Fibroblast of pulmonary artery (primary cell): ENCODE results near the gene MYDGF.

Experiments
- DNase-seq: peaks from one replicate; pipeline ENCODE4 v3.0.0-alpha.2; 2010; ENCODE audit warnings: low read depth
- H3K4me3 ChIP-seq: replicated peaks from 2 replicates; pipeline ENCODE4 v1.5.1; 2011; ENCODE audit warnings: low read depth, mild to moderate bottlenecking, control low read depth, low read length, moderate library complexity
- TF ChIP-seq, protein P1 (sequence below): IDR thresholded peaks from 2 replicates; pipeline ENCODE4 v1.5.1; 2011; ENCODE audit warnings: mild to moderate bottlenecking, control low read depth, low read length, inconsistent platforms; ENCODE audit errors: missing control alignments

The MYDGF gene

DNA sequence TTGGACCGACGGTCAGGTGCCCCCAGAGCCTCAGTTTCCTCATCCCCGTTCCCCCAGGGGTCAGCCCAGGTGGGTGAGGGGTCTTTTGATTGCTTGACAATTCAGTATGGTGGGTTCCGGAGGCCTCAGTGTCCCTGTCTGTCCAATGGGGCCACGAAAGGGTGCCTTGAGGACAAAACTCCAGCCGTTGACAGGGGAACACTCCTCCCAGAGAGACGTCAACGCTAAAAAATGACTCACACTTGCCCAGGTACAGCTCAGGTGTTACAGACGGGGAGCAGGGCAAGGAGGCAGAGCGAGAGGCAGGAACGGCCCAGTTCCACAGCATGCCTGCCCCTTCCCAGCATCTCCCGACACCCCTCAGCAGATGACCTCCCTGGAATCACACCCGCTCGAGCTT lies 29.0 kb downstream of the MYDGF start:
- no peak for DNase-seq
- peak overlapping the region; percentile 95 for H3K4me3 ChIP-seq
- TF ChIP-seq, protein P1, sequence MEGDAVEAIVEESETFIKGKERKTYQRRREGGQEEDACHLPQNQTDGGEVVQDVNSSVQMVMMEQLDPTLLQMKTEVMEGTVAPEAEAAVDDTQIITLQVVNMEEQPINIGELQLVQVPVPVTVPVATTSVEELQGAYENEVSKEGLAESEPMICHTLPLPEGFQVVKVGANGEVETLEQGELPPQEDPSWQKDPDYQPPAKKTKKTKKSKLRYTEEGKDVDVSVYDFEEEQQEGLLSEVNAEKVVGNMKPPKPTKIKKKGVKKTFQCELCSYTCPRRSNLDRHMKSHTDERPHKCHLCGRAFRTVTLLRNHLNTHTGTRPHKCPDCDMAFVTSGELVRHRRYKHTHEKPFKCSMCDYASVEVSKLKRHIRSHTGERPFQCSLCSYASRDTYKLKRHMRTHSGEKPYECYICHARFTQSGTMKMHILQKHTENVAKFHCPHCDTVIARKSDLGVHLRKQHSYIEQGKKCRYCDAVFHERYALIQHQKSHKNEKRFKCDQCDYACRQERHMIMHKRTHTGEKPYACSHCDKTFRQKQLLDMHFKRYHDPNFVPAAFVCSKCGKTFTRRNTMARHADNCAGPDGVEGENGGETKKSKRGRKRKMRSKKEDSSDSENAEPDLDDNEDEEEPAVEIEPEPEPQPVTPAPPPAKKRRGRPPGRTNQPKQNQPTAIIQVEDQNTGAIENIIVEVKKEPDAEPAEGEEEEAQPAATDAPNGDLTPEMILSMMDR = no peak

DNA sequence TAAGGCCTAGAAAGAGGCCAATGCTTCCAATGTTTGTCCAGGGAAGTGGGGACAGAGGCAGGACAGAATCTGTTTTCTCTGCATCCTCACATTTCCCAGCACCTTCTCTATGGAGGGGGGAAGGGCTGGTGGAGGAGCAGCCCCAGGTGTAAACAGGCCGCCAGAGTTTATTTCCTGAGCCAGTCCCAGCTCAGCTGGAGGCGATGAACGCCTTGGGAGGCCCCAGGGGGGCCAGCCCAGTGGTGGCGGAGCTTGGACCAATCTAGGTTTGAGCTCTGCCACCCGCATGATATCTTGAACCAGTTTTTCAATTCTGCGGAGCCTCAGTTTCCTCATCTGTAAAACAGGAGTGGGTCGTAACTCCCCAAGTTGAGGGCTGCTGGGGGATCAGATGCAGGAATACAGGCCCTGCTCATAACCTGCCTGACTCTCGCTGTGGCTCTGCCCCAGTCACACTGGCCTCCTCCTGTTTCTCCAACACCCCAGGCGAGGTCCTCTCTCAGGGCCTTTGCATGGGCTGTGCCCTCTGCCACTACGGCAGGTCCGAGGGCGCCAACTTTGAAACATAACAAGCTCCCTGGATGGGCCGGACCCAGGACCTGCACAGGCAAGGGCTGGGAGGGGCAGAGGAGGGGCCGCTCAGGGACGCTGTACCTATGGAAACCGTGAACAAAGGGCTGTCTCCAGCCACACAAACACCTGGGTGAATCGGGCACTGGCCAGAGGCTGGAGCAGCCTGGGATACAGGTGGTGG lies 29.7 kb downstream of the MYDGF start:
- H3K4me3 ChIP-seq = peak overlapping the region; percentile 95
- no peak for DNase-seq
- TF ChIP-seq, protein P1 = no peak

DNA sequence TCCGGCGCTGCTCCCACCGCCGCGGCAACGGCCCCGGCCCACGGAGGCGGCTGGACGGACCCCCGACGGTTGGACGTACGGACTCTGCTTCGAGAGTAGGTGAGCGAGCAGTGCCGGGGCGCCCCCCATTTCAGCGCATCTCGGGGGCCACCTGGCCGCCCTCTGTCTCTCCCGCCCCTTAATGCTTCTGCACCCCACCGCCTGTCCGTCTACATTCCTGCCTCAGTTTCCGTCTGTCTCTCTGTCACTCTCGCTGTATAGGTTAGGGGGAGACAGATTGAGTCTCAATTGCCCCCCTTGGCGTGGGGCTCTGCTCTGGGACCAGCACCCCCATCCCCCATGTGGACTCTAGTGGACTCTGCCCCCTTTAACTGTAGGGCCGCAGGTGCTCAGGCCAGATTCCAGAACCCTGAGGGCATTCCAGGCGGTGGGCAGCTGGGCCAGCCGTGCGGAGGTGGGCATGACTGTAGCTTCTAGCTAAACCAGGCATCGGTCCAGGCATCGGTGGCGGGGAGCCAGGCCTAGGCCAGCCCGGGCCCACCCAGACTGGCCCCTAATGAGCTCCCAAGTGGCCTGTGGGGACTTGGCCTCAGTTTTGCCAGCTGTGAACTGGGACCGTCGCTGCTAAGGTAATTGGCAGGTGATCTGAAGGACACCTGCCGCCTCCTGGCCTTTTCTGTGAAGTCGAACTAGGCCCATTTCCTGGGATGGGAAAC lies 30.5 kb downstream of the MYDGF start:
- DNase-seq = no peak
- TF ChIP-seq, protein P1 = no peak
- peak overlapping the region; percentile 95 for H3K4me3 ChIP-seq

DNA sequence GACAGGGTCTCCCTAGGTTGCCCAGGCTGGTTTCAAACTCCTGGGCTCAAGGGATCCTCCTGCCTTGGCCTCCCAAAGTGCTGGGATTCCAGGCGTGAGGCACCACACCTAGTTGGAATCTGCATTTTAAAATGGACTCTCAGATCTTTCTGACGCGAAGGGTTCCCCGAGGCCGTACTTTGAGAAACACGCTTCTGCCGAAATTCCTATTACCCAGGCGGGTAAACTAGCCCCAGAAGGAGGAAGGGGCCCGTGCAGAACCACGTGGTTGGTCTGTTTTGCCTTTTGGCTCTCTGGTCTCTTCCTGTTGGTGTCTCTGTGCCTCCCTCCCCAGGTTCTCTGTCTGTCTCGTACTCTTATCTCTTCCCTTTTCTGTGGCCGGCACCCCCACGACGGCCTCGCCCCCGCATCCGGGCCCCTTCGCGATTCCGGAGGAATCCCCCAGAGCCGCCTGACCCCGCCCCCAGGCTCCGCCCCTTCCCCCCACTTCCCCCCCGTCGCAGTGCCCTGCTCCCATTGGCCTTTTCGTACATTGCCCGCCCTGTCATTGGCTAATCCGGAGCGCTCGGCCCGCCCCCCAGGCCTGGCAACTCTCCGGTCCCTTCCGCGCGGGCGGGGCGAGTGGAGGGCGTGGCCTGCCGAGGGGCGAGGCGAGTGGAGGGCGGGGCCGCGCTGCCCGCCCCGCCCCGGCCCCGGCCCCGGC lies 31.2 kb downstream of the MYDGF start, which contains the start of gene TNFAIP8L1:
TNFAIP8L1 (plus strand) TSS at position 689 of the 703 bp plus-strand sequence. CDS start 12,354 bp downstream, outside the sequence.
- TF ChIP-seq, protein P1 = no peak
- DNase-seq = peak; percentile 97
- peak within 1 kb of the TSS; percentile 95 for H3K4me3 ChIP-seq

DNA sequence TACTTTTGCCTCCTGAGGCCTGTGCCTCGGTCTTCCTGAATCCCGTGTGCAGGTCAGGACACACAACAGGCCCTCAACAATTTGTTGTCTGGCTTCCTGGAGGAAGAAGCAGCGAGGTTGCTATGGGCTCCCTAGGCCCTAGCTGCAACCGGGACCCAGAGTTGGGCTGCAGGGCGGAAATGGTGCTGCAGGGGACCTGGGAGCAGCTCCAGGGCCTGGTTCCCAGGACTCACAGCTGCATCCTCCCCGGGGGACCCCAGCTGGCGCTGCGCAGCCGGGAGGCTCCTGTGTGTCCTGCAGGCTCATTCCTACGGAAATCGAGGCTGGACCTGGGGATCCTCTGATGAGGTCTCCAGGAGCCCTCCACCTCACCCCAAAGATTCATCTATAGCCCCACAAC lies 31.8 kb downstream of the MYDGF start:
- TF ChIP-seq, protein P1 = no peak
- H3K4me3 ChIP-seq = no peak overlapping the region
- no peak for DNase-seq

DNA sequence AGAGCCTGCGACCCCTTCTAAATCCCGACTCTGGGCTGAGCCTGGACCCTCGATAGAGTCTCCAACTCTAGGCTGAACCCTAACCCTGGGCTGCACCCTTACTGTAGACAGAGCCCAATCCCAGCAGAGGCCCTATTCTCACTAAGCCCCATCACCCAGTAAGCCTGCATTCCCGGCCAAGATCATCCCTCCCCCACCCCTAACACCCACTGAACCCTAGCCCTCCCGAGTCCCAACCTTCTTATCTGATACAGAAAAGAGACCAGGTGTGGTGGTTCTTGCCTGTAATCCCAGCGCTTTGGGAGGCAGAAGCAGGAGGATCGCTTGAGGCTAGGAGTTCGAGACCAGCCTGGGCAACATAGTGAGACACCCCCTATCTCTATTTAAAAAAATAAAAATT lies 33.4 kb downstream of the MYDGF start:
- peak overlapping the region; percentile 44 for H3K4me3 ChIP-seq
- no peak for DNase-seq

More for the DNA sequence above, 33.4 kb downstream of the MYDGF start:
- TF ChIP-seq, protein P1 = no peak
